H9 (cell line): Measurements from ENCODE around the gene LMTK3. TPM values are rescaled to one million over a fixed set of nuclear protein-coding genes. Genes with fewer than 3 reads are reported as not detected.

Experiments
- DNase-seq: peaks from one replicate; pipeline ENCODE4 v3.0.0-alpha.2; 2017
- H2AFZ ChIP-seq: one replicate; pipeline ENCODE4 v1.6.1; 2013; ENCODE audit warnings: mild to moderate bottlenecking, low read length, control low read depth, moderate library complexity
- H2AK5ac ChIP-seq: 2 replicates; pipeline ENCODE4 v1.6.1; 2013; ENCODE audit warnings: low read length, control low read depth, mixed read lengths; ENCODE audit not compliant: insufficient read length
- H2BK120ac ChIP-seq: one replicate; pipeline ENCODE4 v1.6.1; 2013; ENCODE audit warnings: low read depth, mild to moderate bottlenecking, low read length, control low read depth, inconsistent platforms; ENCODE audit not compliant: poor library complexity, severe bottlenecking
- H2BK12ac ChIP-seq: 2 replicates; pipeline ENCODE4 v1.6.1; 2013; ENCODE audit warnings: low read length, control low read depth, mixed read lengths, low read depth; ENCODE audit not compliant: insufficient read length
- H2BK15ac ChIP-seq: 2 replicates; pipeline ENCODE4 v1.6.1; 2013; ENCODE audit warnings: low read depth, low read length, control low read depth
- H2BK20ac ChIP-seq: one replicate; pipeline ENCODE4 v1.6.1; 2013; ENCODE audit warnings: low read depth, mild to moderate bottlenecking, low read length, control low read depth, inconsistent platforms; ENCODE audit not compliant: poor library complexity, severe bottlenecking
- H2BK5ac ChIP-seq: 2 replicates; pipeline ENCODE4 v1.6.1; 2013; ENCODE audit warnings: low read length, control low read depth, mixed read lengths; ENCODE audit not compliant: insufficient read length
- H3K14ac ChIP-seq: 2 replicates; pipeline ENCODE4 v1.6.1; 2013; ENCODE audit warnings: low read length, control low read depth; ENCODE audit not compliant: insufficient read depth
- H3K18ac ChIP-seq: 2 replicates; pipeline ENCODE4 v1.6.1; 2013; ENCODE audit warnings: low read depth, mild to moderate bottlenecking, mixed read lengths, low read length, control low read depth; ENCODE audit not compliant: insufficient read length
- H3K23ac ChIP-seq: 2 replicates; pipeline ENCODE4 v1.6.1; 2013; ENCODE audit warnings: low read length, control low read depth, mixed read lengths, low read depth; ENCODE audit not compliant: insufficient read length
- H3K23me2 ChIP-seq: 2 replicates; pipeline ENCODE4 v1.6.1; 2013; ENCODE audit warnings: low read depth, mild to moderate bottlenecking, mixed read lengths, low read length, control low read depth; ENCODE audit not compliant: insufficient read length, poor library complexity, severe bottlenecking
- H3K27ac ChIP-seq: 2 replicates; pipeline ENCODE4 v1.5.1; 2013; ENCODE audit warnings: low read length, control low read depth, mixed read lengths, low read depth; ENCODE audit not compliant: insufficient read length
- H3K27me3 ChIP-seq: 2 replicates; pipeline ENCODE4 v1.6.1; 2013; ENCODE audit warnings: low read length, control low read depth, inconsistent platforms; ENCODE audit not compliant: insufficient read depth
- H3K4ac ChIP-seq: 2 replicates; pipeline ENCODE4 v1.6.1; 2013; ENCODE audit warnings: low read depth, mild to moderate bottlenecking, control low read depth, inconsistent platforms, low read length, moderate library complexity
- H3K4me1 ChIP-seq: 2 replicates; pipeline ENCODE4 v1.6.1; 2013; ENCODE audit warnings: low read length, control low read depth, inconsistent platforms; ENCODE audit not compliant: insufficient read depth
- H3K4me2 ChIP-seq: 2 replicates; pipeline ENCODE4 v1.6.1; 2013; ENCODE audit warnings: low read length, control low read depth, mixed read lengths; ENCODE audit not compliant: insufficient read length, insufficient read depth
- H3K56ac ChIP-seq: 2 replicates; pipeline ENCODE4 v1.6.1; 2013; ENCODE audit warnings: low read depth, mild to moderate bottlenecking, mixed read lengths, low read length, control low read depth; ENCODE audit not compliant: insufficient read length
- H3K79me1 ChIP-seq: 2 replicates; pipeline ENCODE4 v1.6.1; 2013; ENCODE audit warnings: low read depth, mild to moderate bottlenecking, moderate library complexity, low read length, control low read depth, inconsistent platforms; ENCODE audit not compliant: insufficient read depth, poor library complexity, severe bottlenecking
- H3K79me2 ChIP-seq: 2 replicates; pipeline ENCODE4 v1.6.1; 2013; ENCODE audit warnings: low read length, control low read depth, inconsistent platforms; ENCODE audit not compliant: insufficient read depth
- H3K9ac ChIP-seq: 2 replicates; pipeline ENCODE4 v1.6.1; 2013; ENCODE audit warnings: low read length, control low read depth, mixed read lengths; ENCODE audit not compliant: insufficient read length; ENCODE audit errors: extremely low read depth
- H3K9me3 ChIP-seq: one replicate; pipeline ENCODE4 v1.6.1; 2013; ENCODE audit warnings: low read depth, low read length, inconsistent platforms; ENCODE audit not compliant: control insufficient read depth
- H3T11ph ChIP-seq: one replicate; pipeline ENCODE4 v1.6.1; 2013; ENCODE audit warnings: mild to moderate bottlenecking, low read length, control low read depth, inconsistent platforms
- H4K20me1 ChIP-seq: one replicate; pipeline ENCODE4 v1.6.1; 2013; ENCODE audit not compliant: control insufficient read depth, insufficient read length, insufficient read depth
- H4K5ac ChIP-seq: 2 replicates; pipeline ENCODE4 v1.6.1; 2013; ENCODE audit warnings: low read depth, mild to moderate bottlenecking, mixed read lengths, low read length, control low read depth; ENCODE audit not compliant: insufficient read length
- H4K8ac ChIP-seq: replicated peaks from 2 replicates; pipeline ENCODE4 v1.6.1; 2013; ENCODE audit warnings: low read length, control low read depth, mixed read lengths, low read depth; ENCODE audit not compliant: insufficient read length
- H4K91ac ChIP-seq: 2 replicates; pipeline ENCODE4 v1.6.1; 2013; ENCODE audit warnings: low read depth, mild to moderate bottlenecking, moderate library complexity, mixed read lengths, low read length, control low read depth; ENCODE audit not compliant: insufficient read length
- H3K27ac Mint-ChIP-seq, 3 experiments: 2 replicates in 2 of 3; 3 replicates in 1 of 3; pipeline ENCODE4 v1.8.0; 2020 to 2021; ENCODE audit warnings: mixed read lengths in 3 of 3, mild to moderate bottlenecking in 1 of 3, moderate library complexity in 1 of 3
- H3K27me3 Mint-ChIP-seq: 2 replicates; pipeline ENCODE4 v1.8.0; 2021; ENCODE audit warnings: low read depth, mild to moderate bottlenecking, moderate library complexity, mixed read lengths
- H3K36me3 Mint-ChIP-seq, 3 experiments: 2 replicates in 2 of 3; 3 replicates in 1 of 3; pipeline ENCODE4 v1.8.0; 2020 to 2021; ENCODE audit warnings: low read depth in 3 of 3, mixed read lengths in 3 of 3; ENCODE audit not compliant: insufficient read depth in 1 of 3
- H3K4me1 Mint-ChIP-seq, 2 experiments: 2 replicates each; pipeline ENCODE4 v1.8.0; 2020; ENCODE audit warnings: mixed read lengths in 2 of 2
- H3K4me3 Mint-ChIP-seq, 2 experiments: 2 replicates in 1 of 2; 3 replicates in 1 of 2; pipeline ENCODE4 v1.8.0; 2020 to 2021; ENCODE audit warnings: mild to moderate bottlenecking in 2 of 2, mixed read lengths in 2 of 2, moderate library complexity in 1 of 2
- H3K9me3 Mint-ChIP-seq, 2 experiments: 2 replicates in 1 of 2; 3 replicates in 1 of 2; pipeline ENCODE4 v1.8.0; 2020; ENCODE audit warnings: mild to moderate bottlenecking in 2 of 2, mixed read lengths in 2 of 2, moderate library complexity in 1 of 2
- WGBS: extraction: QIAGEN DNeasy Blood & Tissue Kit; methylation state at CpG from one replicate; pipeline ENCODE4 v1.1.7; 2013; ENCODE audit warnings: missing lambda C conversion rate, low lambda C conversion rate, mixed read lengths; ENCODE audit not compliant: insufficient read length; ENCODE audit errors: extremely low coverage; 5-methylcytosine and 5-hydroxymethylcytosine counted together
- total RNA-seq: library from RNA; stranded (reverse); gene quantifications from 2 replicates; pipeline ENCODE4 v1.2.1, GENCODE V29; 2021
- TF ChIP-seq, protein P1 (sequence below): fragments of 200-600 bp; sonication (generic); conservative IDR thresholded peaks from 3 replicates; pipeline ENCODE4 v1.8.0; 2021; ENCODE audit warnings: antibody characterized with exemption, mild to moderate bottlenecking

Gene LMTK3
- total RNA-seq, 1 experiment from 2014 or later = 14.4 TPM

DNA sequence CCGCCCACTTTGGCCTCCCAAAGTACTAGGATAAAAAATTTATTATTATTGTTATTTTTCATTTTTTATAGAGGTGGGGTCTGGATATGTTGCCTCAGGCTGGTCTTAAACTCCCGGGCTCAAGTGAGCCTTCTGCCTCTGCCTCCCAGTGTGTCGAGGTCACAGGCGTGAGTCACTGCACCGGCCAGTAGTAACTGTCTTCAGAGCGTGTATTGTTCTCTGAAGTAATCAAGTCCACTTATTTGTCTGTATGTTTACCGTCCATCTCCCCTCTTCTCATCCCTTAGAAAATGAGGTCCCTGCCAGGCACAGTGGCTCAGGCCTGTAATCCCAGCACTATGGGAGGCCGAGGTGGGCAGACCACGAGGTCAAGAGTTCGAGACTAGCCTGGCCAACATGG lies 22.1 kb upstream of the LMTK3 start:
- Histone ChIP-seq H3K4me1 (no peaks in the 10 kb centered on the region), H3K14ac (no peak overlapping the region), H3K9ac (no peak overlapping the region), H2BK20ac (no peak overlapping the region), H2AFZ (no peak overlapping the region), H2BK5ac (no peak overlapping the region), H2AK5ac (no peak overlapping the region), H3K4me2 (no peak overlapping the region), H3K56ac (no peak overlapping the region), H4K8ac (no peak overlapping the region), H3K27ac (no peak overlapping the region), H3K79me1 (no peaks in the 10 kb centered on the region), H3K23me2 (no peaks in the 10 kb centered on the region), H2BK15ac (no peak overlapping the region), H4K91ac (no peak overlapping the region), H2BK12ac (no peak overlapping the region), H3K18ac (no peak overlapping the region), H4K5ac (no peak overlapping the region), H4K20me1 (no peaks in the 10 kb centered on the region), H3K23ac (no peak overlapping the region), H3K79me2 (no peaks in the 10 kb centered on the region), H3K4ac (no peak overlapping the region), H2BK120ac (no peak overlapping the region), H3K27me3 (no peaks in the 10 kb centered on the region), H3K9me3 (no peaks in the 10 kb centered on the region), H3T11ph (no peak overlapping the region)
- H3K27ac Mint-ChIP-seq = peak overlapping the region in 1 of 3 experiments; percentile 40; a peak in 1 of 7 replicates
- peaks cover 4 to 9% (median 4%) of the 10 kb centered on the region in 3 experiments; a peak in 6 of 7 replicates for H3K36me3 Mint-ChIP-seq
- H3K9me3 Mint-ChIP-seq = peaks cover 5 to 9% of the 10 kb centered on the region in 2 experiments; a peak in 4 of 5 replicates
- H3K4me1 Mint-ChIP-seq = peaks cover 0 to 5% of the 10 kb centered on the region in 2 experiments
- TF ChIP-seq, protein P1, sequence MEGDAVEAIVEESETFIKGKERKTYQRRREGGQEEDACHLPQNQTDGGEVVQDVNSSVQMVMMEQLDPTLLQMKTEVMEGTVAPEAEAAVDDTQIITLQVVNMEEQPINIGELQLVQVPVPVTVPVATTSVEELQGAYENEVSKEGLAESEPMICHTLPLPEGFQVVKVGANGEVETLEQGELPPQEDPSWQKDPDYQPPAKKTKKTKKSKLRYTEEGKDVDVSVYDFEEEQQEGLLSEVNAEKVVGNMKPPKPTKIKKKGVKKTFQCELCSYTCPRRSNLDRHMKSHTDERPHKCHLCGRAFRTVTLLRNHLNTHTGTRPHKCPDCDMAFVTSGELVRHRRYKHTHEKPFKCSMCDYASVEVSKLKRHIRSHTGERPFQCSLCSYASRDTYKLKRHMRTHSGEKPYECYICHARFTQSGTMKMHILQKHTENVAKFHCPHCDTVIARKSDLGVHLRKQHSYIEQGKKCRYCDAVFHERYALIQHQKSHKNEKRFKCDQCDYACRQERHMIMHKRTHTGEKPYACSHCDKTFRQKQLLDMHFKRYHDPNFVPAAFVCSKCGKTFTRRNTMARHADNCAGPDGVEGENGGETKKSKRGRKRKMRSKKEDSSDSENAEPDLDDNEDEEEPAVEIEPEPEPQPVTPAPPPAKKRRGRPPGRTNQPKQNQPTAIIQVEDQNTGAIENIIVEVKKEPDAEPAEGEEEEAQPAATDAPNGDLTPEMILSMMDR = no peak
- WGBS = no CpG with 5 or more reads among the region's 10 CpGs
- no peak overlapping the region for H3K4me3 Mint-ChIP-seq
- peaks cover 1% of the 10 kb centered on the region; the same call in 1 of the 2 replicates for H3K27me3 Mint-ChIP-seq
- DNase-seq = no peak
